Thyroid gland (tissue), 4 donors: ENCODE measurements around the gene B3GNT8. TPM values are rescaled to one million over a fixed set of nuclear protein-coding genes. Genes with fewer than 3 reads are reported as not detected.
"Not testable (repeated sequence)": the region's sequence is repeated elsewhere in the genome, so short reads cannot be mapped to it uniquely, and the experiment has no call there.

Experiments
- DNase-seq, 2 donors: peaks; one replicate each; pipeline ENCODE4 v3.0.0-alpha.2; 2019
- H3K27ac ChIP-seq, 3 donors: fragments of 200-600 bp; sonication (generic); 1 replicate in 2 of 3; 2 replicates in 1 of 3; pipeline ENCODE4 v1.5.1; 2016 to 2019; ENCODE audit warnings: mild to moderate bottlenecking in 1 of 3, moderate library complexity in 1 of 3
- H3K27me3 ChIP-seq: fragments of 200-600 bp; sonication (generic); one replicate; pipeline ENCODE4 v1.5.1; 2019
- H3K36me3 ChIP-seq, 2 donors: fragments of 200-600 bp; sonication (generic); one replicate each; pipeline ENCODE4 v1.5.1; 2016 to 2019
- H3K4me1 ChIP-seq, 2 donors: fragments of 200-600 bp; sonication (generic); one replicate each; pipeline ENCODE4 v1.5.1; 2017 to 2019
- H3K4me3 ChIP-seq, 3 donors: fragments of 200-600 bp; sonication (generic); replicated peaks in 1 of 3; 1 replicate in 2 of 3; 2 replicates in 1 of 3; pipeline ENCODE4 v1.5.1; 2016; ENCODE audit warnings: mild to moderate bottlenecking in 1 of 3
- H3K9me3 ChIP-seq: fragments of 200-600 bp; sonication (generic); one replicate; pipeline ENCODE4 v1.5.1; 2017
- CTCF ChIP-seq, 6 experiments: fragments of 200-600 bp in 3 of 6; fragments of 450-650 bp in 3 of 6; sonication (generic) in 3 of 6; IDR thresholded peaks; one replicate each; pipeline ENCODE4 v1.5.1; 2016 to 2019; ENCODE audit warnings: antibody characterized with exemption in 6 of 6, mild to moderate bottlenecking in 2 of 6, inconsistent platforms in 1 of 6, moderate library complexity in 1 of 6
- POLR2A ChIP-seq, 2 donors: fragments of 450-650 bp; IDR thresholded peaks; one replicate each; pipeline ENCODE4 v1.6.1; 2017; ENCODE audit warnings: antibody characterized with exemption in 2 of 2, mild to moderate bottlenecking in 2 of 2, moderate library complexity in 1 of 2
- WGBS, 2 donors: methylation state at CpG; one replicate each; pipeline ENCODE4 v1.1.5; 2017; 5-methylcytosine and 5-hydroxymethylcytosine counted together
- intact Hi-C: fragments of 100-400 bp; cut with DNase I; formaldehyde crosslinking; loops from one replicate; pipeline ENCODE4 v1.15.1; 2023
- total RNA-seq, 4 donors: library from RNA; depleted of rRNA; stranded (reverse); fragments of >200 nt; gene quantifications; one replicate each; pipeline ENCODE4 v1.2.3, GENCODE V29; 2016

B3GNT8 gene
- total RNA-seq, 4 donors from 2014 or later = 0.59 to 2.4 (median 1.4) TPM; not detected in 1

GRCh38 chr19:41436674-41436951 is 9.4 kb upstream of the B3GNT8 start:
- peaks cover 6 to 14% of the 10 kb centered on the region in 2 donors for H3K4me1 ChIP-seq
- H3K4me3 ChIP-seq = no peak overlapping the region
- no peaks in the 10 kb centered on the region for H3K27me3 ChIP-seq
- no peak for TF ChIP-seq CTCF (IDR thresholded peaks at IDR 0.05)
- TF ChIP-seq POLR2A (IDR thresholded peaks at IDR 0.05) = no peak
- intact Hi-C loops = loop anchor here (10.0 kb wide), 1 partner anchor 232 kb away; no protein-coding TSS in a partner anchor
- peaks cover 8 to 20% of the 10 kb centered on the region in 2 donors for H3K36me3 ChIP-seq
- no peaks in the 10 kb centered on the region for H3K9me3 ChIP-seq
- H3K27ac ChIP-seq = no peak overlapping the region
- DNase-seq = no peak

GRCh38 chr19:41435936-41436673 is 8.9 kb upstream of the B3GNT8 start:
- intact Hi-C loops = loop anchor here (10.0 kb wide), 1 partner anchor 231 kb away; no protein-coding TSS in a partner anchor
- no peak overlapping the region for H3K27ac ChIP-seq
- DNase-seq = no peak
- peaks cover 8 to 25% of the 10 kb centered on the region in 2 donors for H3K36me3 ChIP-seq
- H3K9me3 ChIP-seq = no peaks in the 10 kb centered on the region
- WGBS, 2 donors = 97 to 98% methylated on average over 19 of the region's 19 CpGs
- H3K4me1 ChIP-seq = peaks cover 6 to 14% of the 10 kb centered on the region in 2 donors
- H3K27me3 ChIP-seq = no peaks in the 10 kb centered on the region
- H3K4me3 ChIP-seq = no peak overlapping the region
- TF ChIP-seq POLR2A (IDR thresholded peaks at IDR 0.05) = no peak
- TF ChIP-seq CTCF (IDR thresholded peaks at IDR 0.05) = no peak

GRCh38 chr19:41435376-41435775 is 8.2 kb upstream of the B3GNT8 start:
- H3K27ac ChIP-seq, H3K9me3 ChIP-seq, H3K4me3 ChIP-seq, DNase-seq, H3K27me3 ChIP-seq: not testable (repeated sequence)
- peaks cover 8 to 28% of the 10 kb centered on the region in 2 donors for H3K36me3 ChIP-seq
- intact Hi-C loops = loop anchor here (10.0 kb wide), 1 partner anchor 231 kb away; no protein-coding TSS in a partner anchor
- 96 to 98% methylated on average over 11 of the region's 11 CpGs for WGBS, 2 donors
- peaks cover 5 to 13% of the 10 kb centered on the region in 2 donors for H3K4me1 ChIP-seq

GRCh38 chr19:41434450-41434849 is 7.3 kb upstream of the B3GNT8 start:
- Histone ChIP-seq H3K27ac (no peak overlapping the region), H3K4me1 (peaks cover 0 to 8% of the 10 kb centered on the region in 2 donors), H3K4me3 (no peak overlapping the region), H3K36me3 (peaks cover 8 to 28% of the 10 kb centered on the region in 2 donors), H3K9me3 (no peaks in the 10 kb centered on the region), H3K27me3 (no peaks in the 10 kb centered on the region)
- TF ChIP-seq CTCF (IDR thresholded peaks at IDR 0.05) (no peak), POLR2A (IDR thresholded peaks at IDR 0.05) (no peak)
- WGBS, 2 donors = 84 to 89% methylated on average over 5 of the region's 5 CpGs
- DNase-seq = no peak
- intact Hi-C loops = loop anchor here (10.0 kb wide), 1 partner anchor 230 kb away; no protein-coding TSS in a partner anchor

GRCh38 chr19:41433171-41433570 is 6.0 kb upstream of the B3GNT8 start:
- no peak for TF ChIP-seq CTCF (IDR thresholded peaks at IDR 0.05)
- no peak for TF ChIP-seq POLR2A (IDR thresholded peaks at IDR 0.05)
- Histone ChIP-seq H3K9me3 (no peaks in the 10 kb centered on the region), H3K4me3 (no peak overlapping the region), H3K36me3 (peaks cover 8 to 28% of the 10 kb centered on the region in 2 donors), H3K27me3 (no peaks in the 10 kb centered on the region), H3K27ac (no peak overlapping the region), H3K4me1 (peaks cover 6 to 12% of the 10 kb centered on the region in 2 donors)
- 92 to 96% methylated on average over 13 to 16 of the region's 18 CpGs for WGBS, 2 donors
- no peak for DNase-seq
- intact Hi-C loops = loop anchor here (10.0 kb wide), 1 partner anchor 228 kb away; no protein-coding TSS in a partner anchor
